Mesodermal cell (in vitro differentiated cells): Measurements from ENCODE around the gene SERPINA9.

Source experiments
- H3K27ac ChIP-seq: 2 replicates; pipeline ENCODE4 v1.7.0; 2013; ENCODE audit warnings: mild to moderate bottlenecking, low read depth, low read length, moderate library complexity; ENCODE audit not compliant: severe bottlenecking
- H3K36me3 ChIP-seq: 2 replicates; pipeline ENCODE4 v1.7.1; 2013; ENCODE audit warnings: mild to moderate bottlenecking, low read length, moderate library complexity; ENCODE audit not compliant: control insufficient read depth, insufficient read depth
- H3K4me1 ChIP-seq: one replicate; pipeline ENCODE4 v1.7.1; 2013; ENCODE audit warnings: mild to moderate bottlenecking, low read length; ENCODE audit not compliant: insufficient read depth, control insufficient read depth, poor library complexity, severe bottlenecking
- H3K4me3 ChIP-seq: 2 replicates; pipeline ENCODE4 v1.7.0; 2013; ENCODE audit warnings: low read length, control low read depth, mild to moderate bottlenecking; ENCODE audit not compliant: insufficient read depth, poor library complexity, severe bottlenecking; ENCODE audit errors: extremely low read depth
- H3K9me3 ChIP-seq: 2 replicates; pipeline ENCODE4 v1.7.1; 2013; ENCODE audit warnings: mild to moderate bottlenecking, low read length, moderate library complexity; ENCODE audit not compliant: control insufficient read depth
- WGBS, 2 experiments: methylation state at CpG; one replicate each; pipeline ENCODE4 v1.1.5; 2013; ENCODE audit warnings: missing lambda C conversion rate in 2 of 2; ENCODE audit not compliant: insufficient coverage in 2 of 2; 5-methylcytosine and 5-hydroxymethylcytosine counted together

The SERPINA9 gene

GRCh38 chr14:94473666-94474410 is 2.2 kb downstream of the SERPINA9 start:
- Histone ChIP-seq H3K9me3 (peaks cover 6% of the 10 kb centered on the region), H3K36me3 (no peaks in the 10 kb centered on the region), H3K4me1 (no peaks in the 10 kb centered on the region), H3K27ac (no peak overlapping the region), H3K4me3 (no peak overlapping the region)
- whole genome bisulfite sequencing, 2 experiments = 91 to 95% methylated on average over 15 to 16 of the region's 16 CpGs

- no peak overlapping the region for H3K4me3 ChIP-seq
- 76 to 86% methylated on average over 3 to 4 of the region's 4 CpGs for WGBS, 2 experiments
- H3K36me3 ChIP-seq = no peaks in the 10 kb centered on the region
- no peaks in the 10 kb centered on the region for H3K9me3 ChIP-seq
- no peak overlapping the region for H3K27ac ChIP-seq
- no peaks in the 10 kb centered on the region for H3K4me1 ChIP-seq
Observed at GRCh38 chr14:94472842-94473241, 3.2 kb downstream of the SERPINA9 start.

- no peak overlapping the region for H3K27ac ChIP-seq
- H3K9me3 ChIP-seq = no peaks in the 10 kb centered on the region
- H3K4me3 ChIP-seq = no peak overlapping the region
- H3K4me1 ChIP-seq = no peaks in the 10 kb centered on the region
- no peaks in the 10 kb centered on the region for H3K36me3 ChIP-seq
- no CpG with 5 or more reads among the region's 2 CpGs for WGBS, 2 experiments
Observed at GRCh38 chr14:94471045-94471444, 5.0 kb downstream of the SERPINA9 start.

GRCh38 chr14:94470311-94470710 is 5.7 kb downstream of the SERPINA9 start:
- Histone ChIP-seq H3K27ac (no peak overlapping the region), H3K9me3 (no peaks in the 10 kb centered on the region), H3K4me1 (no peaks in the 10 kb centered on the region), H3K36me3 (no peaks in the 10 kb centered on the region), H3K4me3 (no peak overlapping the region)
- 0 to 33% methylated on average over 1 to 2 of the region's 2 CpGs for WGBS, 2 experiments

- Histone ChIP-seq H3K4me1 (no peaks in the 10 kb centered on the region), H3K27ac (no peak overlapping the region), H3K4me3 (no peak overlapping the region), H3K9me3 (peaks cover 5% of the 10 kb centered on the region), H3K36me3 (no peaks in the 10 kb centered on the region)
- WGBS, 2 experiments = 81 to 96% methylated on average over 2 to 3 of the region's 3 CpGs
Observed at GRCh38 chr14:94469261-94469660, 6.7 kb downstream of the SERPINA9 start.

- H3K4me1 ChIP-seq = no peaks in the 10 kb centered on the region
- H3K27ac ChIP-seq = no peak overlapping the region
- H3K36me3 ChIP-seq = no peaks in the 10 kb centered on the region
- H3K9me3 ChIP-seq = peaks cover 5% of the 10 kb centered on the region
- 84 to 89% methylated on average over 3 of the region's 4 CpGs for WGBS, 2 experiments
- no peak overlapping the region for H3K4me3 ChIP-seq
Observed at GRCh38 chr14:94467728-94468520, 8.1 kb downstream of the SERPINA9 start.

GRCh38 chr14:94466706-94467370 is 9.2 kb downstream of the SERPINA9 start:
- 86 to 93% methylated on average over 1 to 2 of the region's 3 CpGs for WGBS, 2 experiments

GRCh38 chr14:94465042-94465441 is 11.0 kb downstream of the SERPINA9 start:
- H3K9me3 ChIP-seq = peaks cover 5% of the 10 kb centered on the region
- no peaks in the 10 kb centered on the region for H3K36me3 ChIP-seq
- H3K4me3 ChIP-seq = no peak overlapping the region
- WGBS, 2 experiments = 83 to 96% methylated on average over 1 to 4 of the region's 5 CpGs
- no peaks in the 10 kb centered on the region for H3K4me1 ChIP-seq
- H3K27ac ChIP-seq = no peak overlapping the region

More at GRCh38 chr14:94466706-94467370, 9.2 kb downstream of the SERPINA9 start:
- H3K27ac ChIP-seq = no peak overlapping the region
- H3K36me3 ChIP-seq = no peaks in the 10 kb centered on the region
- peaks cover 5% of the 10 kb centered on the region for H3K9me3 ChIP-seq
- no peaks in the 10 kb centered on the region for H3K4me1 ChIP-seq
- H3K4me3 ChIP-seq = no peak overlapping the region

GRCh38 chr14:94464290-94464689 is 11.7 kb downstream of the SERPINA9 start:
- Histone ChIP-seq H3K4me3 (no peak overlapping the region), H3K36me3 (no peaks in the 10 kb centered on the region), H3K9me3 (peaks cover 5% of the 10 kb centered on the region), H3K4me1 (no peaks in the 10 kb centered on the region), H3K27ac (no peak overlapping the region)
- WGBS, 2 experiments = 82 to 95% methylated on average over 5 of the region's 5 CpGs

- 82 to 89% methylated on average over 5 to 7 of the region's 7 CpGs for WGBS, 2 experiments
- Histone ChIP-seq H3K27ac (no peak overlapping the region), H3K4me3 (no peak overlapping the region), H3K4me1 (no peaks in the 10 kb centered on the region), H3K9me3 (peaks cover 5% of the 10 kb centered on the region), H3K36me3 (no peaks in the 10 kb centered on the region)
Observed at GRCh38 chr14:94462763-94463572, 13.0 kb downstream of the SERPINA9 start.
